Common myeloid progenitor, CD34-positive (primary cell): Measurements from ENCODE around the gene CSAG1.
"Not testable (repeated sequence)": the region's sequence is repeated elsewhere in the genome, so short reads cannot be mapped to it uniquely, and the experiment has no call there.

Experiments
- CTCF ChIA-PET: fragments of 350-600 bp; sonication (Branson Sonifier 250); formaldehyde crosslinking; loops from one replicate; lab custom pipeline; 2021; ENCODE audit warnings: antibody characterized with exemption; lab: Charles Lee
- POLR2A ChIA-PET: fragments of 350-600 bp; sonication (Branson Sonifier 250); formaldehyde crosslinking; loops from one replicate; lab custom pipeline; 2021; ENCODE audit warnings: antibody characterized with exemption; lab: Charles Lee
- DNase-seq, 3 donors: peaks; one replicate each; pipeline versions ENCODE4 v3.0.0 to v3.0.0-alpha.2; 2013
- H3K27ac ChIP-seq, 2 experiments: 1 replicate in 1 of 2; 2 replicates in 1 of 2; pipeline ENCODE4 v1.7.0; 2013; ENCODE audit warnings: inconsistent platforms in 2 of 2, low read length in 2 of 2, mild to moderate bottlenecking in 2 of 2, low read depth in 1 of 2, moderate library complexity in 1 of 2; ENCODE audit not compliant: severe bottlenecking in 2 of 2, insufficient read depth in 1 of 2, poor library complexity in 1 of 2
- H3K27me3 ChIP-seq, 5 experiments: replicated peaks in 2 of 5; 1 replicate in 3 of 5; 2 replicates in 2 of 5; pipeline versions ENCODE4 v1.6.1 to v1.7.0; 2013; ENCODE audit warnings: low read length in 4 of 5, mild to moderate bottlenecking in 2 of 5, moderate library complexity in 2 of 5, inconsistent platforms in 1 of 5; ENCODE audit not compliant: insufficient read depth in 5 of 5, control insufficient read depth in 4 of 5
- H3K36me3 ChIP-seq, 4 experiments: 1 replicate in 2 of 4; 2 replicates in 2 of 4; pipeline versions ENCODE4 v1.6.1 to v1.7.0; 2013; ENCODE audit warnings: low read length in 3 of 4, control low read depth in 1 of 4, mild to moderate bottlenecking in 1 of 4; ENCODE audit not compliant: control insufficient read depth in 4 of 4, insufficient read depth in 4 of 4
- H3K4me1 ChIP-seq, 4 experiments: 1 replicate in 3 of 4; 2 replicates in 1 of 4; pipeline versions ENCODE4 v1.6.1 to v1.7.1; 2013; ENCODE audit warnings: low read length in 3 of 4, mild to moderate bottlenecking in 3 of 4, control low read depth in 1 of 4, inconsistent platforms in 1 of 4, moderate library complexity in 1 of 4; ENCODE audit not compliant: control insufficient read depth in 4 of 4, insufficient read depth in 4 of 4; ENCODE audit errors: control extremely low read depth in 1 of 4
- H3K4me3 ChIP-seq, 7 experiments: 1 replicate in 4 of 7; 2 replicates in 3 of 7; pipeline versions ENCODE4 v1.5.1 to v1.7.0; 2013; ENCODE audit warnings: mild to moderate bottlenecking in 7 of 7, low read length in 6 of 7, moderate library complexity in 6 of 7, inconsistent platforms in 2 of 7, low read depth in 2 of 7, control low read depth in 1 of 7; ENCODE audit not compliant: insufficient read depth in 4 of 7, control insufficient read depth in 1 of 7; ENCODE audit errors: extremely low read depth in 1 of 7
- H3K9me3 ChIP-seq, 5 experiments: 1 replicate in 4 of 5; 2 replicates in 1 of 5; pipeline versions ENCODE4 v1.6.1 to v1.7.1; 2013; ENCODE audit warnings: low read length in 4 of 5, mild to moderate bottlenecking in 2 of 5, inconsistent platforms in 1 of 5, low read depth in 1 of 5, moderate library complexity in 1 of 5; ENCODE audit not compliant: control insufficient read depth in 4 of 5, insufficient read depth in 2 of 5; ENCODE audit errors: control extremely low read depth in 1 of 5
- WGBS: methylation state at CpG from one replicate; pipeline ENCODE4 v1.1.5; 2013; ENCODE audit not compliant: insufficient coverage; 5-methylcytosine and 5-hydroxymethylcytosine counted together

Gene CSAG1

DNA sequence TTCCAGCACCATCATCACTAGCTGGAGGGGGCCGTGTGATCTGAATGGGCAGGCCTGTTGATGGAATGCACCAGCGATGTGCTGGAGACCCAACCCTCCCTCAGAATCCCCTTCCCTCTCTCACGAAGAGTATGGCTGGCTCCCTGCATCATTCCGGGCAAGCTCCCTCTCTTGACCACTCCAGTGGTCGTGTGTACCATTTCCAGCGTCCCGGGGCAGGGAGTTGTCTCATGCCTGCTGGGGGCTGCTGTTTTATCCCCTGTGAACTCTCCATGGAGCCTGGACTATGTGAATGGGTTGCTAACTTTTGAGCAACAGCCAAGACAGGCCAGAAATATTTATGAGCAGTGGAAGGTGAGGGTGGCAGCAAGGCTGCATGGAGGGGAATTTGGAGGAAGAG lies 8.1 kb downstream of the CSAG1 start:
- Histone ChIP-seq H3K27ac (no peak overlapping the region), H3K4me1 (no peaks in the 10 kb centered on the region), H3K4me3 (no peak overlapping the region), H3K9me3 (peaks cover 0 to 1% (median 0%) of the 10 kb centered on the region in 5 experiments), H3K36me3 (no peaks in the 10 kb centered on the region), H3K27me3 (no peaks in the 10 kb centered on the region)
- POLR2A ChIA-PET = no interaction called here
- CTCF ChIA-PET = no interaction called here
- 84% methylated on average over 6 of the region's 7 CpGs for WGBS
- no peak for DNase-seq

- CTCF ChIA-PET, H3K27ac ChIP-seq, H3K4me3 ChIP-seq, H3K27me3 ChIP-seq, H3K4me1 ChIP-seq, H3K9me3 ChIP-seq, H3K36me3 ChIP-seq, POLR2A ChIA-PET, DNase-seq: not testable (repeated sequence)
- WGBS = no CpG with 5 or more reads among the region's 35 CpGs
These were observed 19.4 kb downstream of the CSAG1 start, which contains the start of gene MAGEA2B for GRCh38 chrX:152713815-152714787. MAGEA2B (plus strand) TSS chrX:152714628; CDS start chrX:152717107, 2,479 bp downstream.

- CTCF ChIA-PET, H3K9me3 ChIP-seq, H3K36me3 ChIP-seq, H3K27ac ChIP-seq, H3K4me1 ChIP-seq, DNase-seq, POLR2A ChIA-PET, H3K4me3 ChIP-seq, H3K27me3 ChIP-seq: not testable (repeated sequence)
- WGBS = no CpG with 5 or more reads among the region's 5 CpGs
These were observed 20.3 kb downstream of the CSAG1 start for GRCh38 chrX:152713195-152713594.

GRCh38 chrX:152709173-152709572 lies 24.3 kb downstream of the CSAG1 start, which contains the start of gene CSAG2:
CSAG2 (minus strand) TSS chrX:152709273; CDS start chrX:152709112, 161 bp downstream.
- DNase-seq, H3K9me3 ChIP-seq, H3K4me1 ChIP-seq, H3K4me3 ChIP-seq, H3K27me3 ChIP-seq, CTCF ChIA-PET, H3K36me3 ChIP-seq, POLR2A ChIA-PET, H3K27ac ChIP-seq: not testable (repeated sequence)
- no CpG with 5 or more reads among the region's 2 CpGs for WGBS

- POLR2A ChIA-PET, H3K4me1 ChIP-seq: not testable (repeated sequence)
- 87% methylated on average over 2 of the region's 7 CpGs for WGBS
These were observed 27.0 kb downstream of the CSAG1 start for GRCh38 chrX:152706500-152706899.

DNA sequence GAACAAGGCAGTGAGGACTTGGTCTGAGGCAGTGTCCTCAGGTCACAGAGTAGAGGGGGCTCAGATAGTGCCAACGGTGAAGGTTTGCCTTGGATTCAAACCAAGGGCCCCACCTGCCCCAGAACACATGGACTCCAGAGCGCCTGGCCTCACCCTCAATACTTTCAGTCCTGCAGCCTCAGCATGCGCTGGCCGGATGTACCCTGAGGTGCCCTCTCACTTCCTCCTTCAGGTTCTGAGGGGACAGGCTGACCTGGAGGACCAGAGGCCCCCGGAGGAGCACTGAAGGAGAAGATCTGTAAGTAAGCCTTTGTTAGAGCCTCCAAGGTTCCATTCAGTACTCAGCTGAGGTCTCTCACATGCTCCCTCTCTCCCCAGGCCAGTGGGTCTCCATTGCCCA lies 33.1 kb downstream of the CSAG1 start:
- H3K36me3 ChIP-seq, H3K27ac ChIP-seq, H3K4me3 ChIP-seq, CTCF ChIA-PET, H3K9me3 ChIP-seq, DNase-seq, H3K4me1 ChIP-seq, POLR2A ChIA-PET, H3K27me3 ChIP-seq: not testable (repeated sequence)
- WGBS = 100% methylated on average over 2 of the region's 5 CpGs

More at GRCh38 chrX:152706500-152706899, 27.0 kb downstream of the CSAG1 start:
- H3K27me3 ChIP-seq, DNase-seq, H3K4me3 ChIP-seq, CTCF ChIA-PET, H3K36me3 ChIP-seq, H3K27ac ChIP-seq, H3K9me3 ChIP-seq: not testable (repeated sequence)
